T-helper 17 cell (primary cell): ENCODE results near the gene CDH9. TPM values are rescaled to one million over a fixed set of nuclear protein-coding genes. Genes with fewer than 3 reads are reported as not detected.

Experiments
- ATAC-seq: fragments of 150-1000 bp; cut with Tn5 transposase; 2 replicates; pipeline ENCODE4 v1.10.0; 2021; ENCODE audit warnings: mild to moderate bottlenecking, moderate library complexity
- DNase-seq, 3 donors: peaks; one replicate each; pipeline versions ENCODE4 v3.0.0 to v3.0.0-alpha.2; 2020 to 2021
- H3K9me3 ChIP-seq: one replicate; pipeline ENCODE4 v1.7.0; 2013; ENCODE audit warnings: low read length, mild to moderate bottlenecking; ENCODE audit not compliant: control insufficient read depth, poor library complexity, severe bottlenecking
- H3K27ac Mint-ChIP-seq: one replicate; pipeline ENCODE4 v1.8.0; 2022; ENCODE audit warnings: mild to moderate bottlenecking, moderate library complexity, mixed read lengths
- H3K27me3 Mint-ChIP-seq: one replicate; pipeline ENCODE4 v1.8.0; 2022; ENCODE audit warnings: mixed read lengths
- H3K36me3 Mint-ChIP-seq: one replicate; pipeline ENCODE4 v1.8.0; 2022; ENCODE audit warnings: low read depth, mixed read lengths
- H3K4me1 Mint-ChIP-seq: one replicate; pipeline ENCODE4 v1.8.0; 2022; ENCODE audit warnings: mild to moderate bottlenecking, mixed read lengths
- H3K4me3 Mint-ChIP-seq: one replicate; pipeline ENCODE4 v1.8.0; 2022; ENCODE audit warnings: mild to moderate bottlenecking, moderate library complexity, mixed read lengths
- total RNA-seq, 4 donors: library from RNA in 2 of 4; stranded (reverse) in 2 of 4; gene quantifications; one replicate each; pipeline ENCODE4 v1.2.3 and lab custom pipeline; 2022 to 2026

Gene CDH9, protein sequence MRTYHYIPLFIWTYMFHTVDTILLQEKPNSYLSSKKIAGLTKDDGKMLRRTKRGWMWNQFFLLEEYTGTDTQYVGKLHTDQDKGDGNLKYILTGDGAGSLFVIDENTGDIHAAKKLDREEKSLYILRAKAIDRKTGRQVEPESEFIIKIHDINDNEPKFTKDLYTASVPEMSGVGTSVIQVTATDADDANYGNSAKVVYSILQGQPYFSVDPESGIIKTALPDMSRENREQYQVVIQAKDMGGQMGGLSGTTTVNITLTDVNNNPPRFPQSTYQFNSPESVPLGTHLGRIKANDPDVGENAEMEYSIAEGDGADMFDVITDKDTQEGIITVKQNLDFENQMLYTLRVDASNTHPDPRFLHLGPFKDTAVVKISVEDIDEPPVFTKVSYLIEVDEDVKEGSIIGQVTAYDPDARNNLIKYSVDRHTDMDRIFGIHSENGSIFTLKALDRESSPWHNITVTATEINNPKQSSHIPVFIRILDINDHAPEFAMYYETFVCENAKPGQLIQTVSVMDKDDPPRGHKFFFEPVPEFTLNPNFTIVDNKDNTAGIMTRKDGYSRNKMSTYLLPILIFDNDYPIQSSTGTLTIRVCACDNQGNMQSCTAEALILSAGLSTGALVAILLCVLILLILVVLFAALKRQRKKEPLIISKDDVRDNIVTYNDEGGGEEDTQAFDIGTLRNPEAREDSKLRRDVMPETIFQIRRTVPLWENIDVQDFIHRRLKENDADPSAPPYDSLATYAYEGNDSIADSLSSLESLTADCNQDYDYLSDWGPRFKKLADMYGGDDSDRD
- total RNA-seq (not detected), total RNA-seq (lab: John Stamatoyannopoulos, UW) (0 reads per million in 2 donors)

- no peak within 1 kb of the TSS for H3K27ac Mint-ChIP-seq
- no peaks in the 10 kb centered on the region for H3K27me3 Mint-ChIP-seq
- H3K4me1 Mint-ChIP-seq = no peaks in the 10 kb centered on the region
- H3K36me3 Mint-ChIP-seq = no peaks in the 10 kb centered on the region
- no peaks in the 10 kb centered on the region for H3K9me3 ChIP-seq
- H3K4me3 Mint-ChIP-seq = no peak within 1 kb of the TSS
- ATAC-seq = no peak
- DNase-seq = no peak
Observed at GRCh38 chr5:27038476-27038875, at the start of gene CDH9. Gene CDH9, minus strand, starts transcription at chr5:27038586. Its CDS starts 50,253 bp downstream, at chr5:26988333.

- H3K9me3 ChIP-seq = no peaks in the 10 kb centered on the region
- Mint-ChIP-seq H3K36me3 (no peaks in the 10 kb centered on the region), H3K27ac (no peak overlapping the region), H3K4me3 (no peak overlapping the region), H3K27me3 (no peaks in the 10 kb centered on the region), H3K4me1 (no peaks in the 10 kb centered on the region)
- DNase-seq (no peak), ATAC-seq (no peak)
Observed at GRCh38 chr5:27087747-27088146, 49.4 kb upstream of the CDH9 start.

DNA sequence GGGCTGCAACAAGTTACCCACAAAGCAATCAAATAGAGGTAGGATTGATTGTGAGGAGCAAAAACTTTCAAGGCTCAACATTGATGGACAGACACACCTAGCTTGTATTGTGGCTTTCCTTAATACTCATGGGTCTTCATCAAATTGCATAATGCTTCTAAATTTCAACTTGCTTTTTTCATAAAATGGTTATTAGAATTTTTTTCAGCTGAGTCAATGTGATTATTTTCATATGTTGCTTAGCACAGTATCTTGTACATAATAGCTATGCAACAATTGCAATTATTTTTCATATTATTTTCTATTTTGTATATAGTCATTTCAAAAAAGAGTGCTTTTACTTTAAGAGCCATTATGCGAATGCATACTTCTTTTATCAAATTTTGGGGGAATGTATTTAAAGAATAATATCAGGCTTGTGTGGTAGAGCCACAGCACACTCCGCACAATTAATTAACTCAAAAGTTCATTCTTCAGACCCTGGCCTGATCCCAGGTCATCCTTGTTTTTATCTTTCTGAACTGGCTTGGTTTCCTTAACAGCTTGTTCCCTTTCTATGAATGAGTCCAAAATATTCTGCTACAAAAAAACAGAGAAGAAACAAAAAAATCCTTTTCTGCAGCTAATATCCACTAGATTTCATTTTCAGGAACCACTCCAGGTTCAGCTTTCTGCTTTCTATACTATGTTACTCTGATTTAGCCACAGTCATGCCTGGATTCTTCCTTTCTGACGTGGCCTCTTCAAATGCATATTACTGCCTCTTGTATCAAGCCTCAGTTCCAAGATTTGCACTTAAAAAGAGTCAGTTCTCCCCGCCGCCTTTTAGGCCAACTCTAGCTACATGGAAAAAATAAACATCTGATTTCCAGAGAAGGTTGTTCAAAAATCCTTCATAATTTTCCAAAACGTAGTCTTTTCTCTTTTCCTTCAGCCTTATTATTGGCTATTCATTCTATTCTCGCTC is 45.3 kb upstream of the CDH9 start:
- no peaks in the 10 kb centered on the region for H3K4me1 Mint-ChIP-seq
- ATAC-seq (no peak), DNase-seq (no peak)
- H3K9me3 ChIP-seq = no peaks in the 10 kb centered on the region
- no peaks in the 10 kb centered on the region for H3K36me3 Mint-ChIP-seq
- no peaks in the 10 kb centered on the region for H3K27me3 Mint-ChIP-seq
- no peak overlapping the region for H3K4me3 Mint-ChIP-seq
- no peak overlapping the region for H3K27ac Mint-ChIP-seq

GRCh38 chr5:27080147-27080546 is 41.8 kb upstream of the CDH9 start:
- Mint-ChIP-seq H3K27ac (no peak overlapping the region), H3K4me3 (no peak overlapping the region), H3K36me3 (no peaks in the 10 kb centered on the region), H3K27me3 (no peaks in the 10 kb centered on the region), H3K4me1 (no peaks in the 10 kb centered on the region)
- DNase-seq (no peak), ATAC-seq (no peak)
- H3K9me3 ChIP-seq = peaks cover 7% of the 10 kb centered on the region

GRCh38 chr5:27062451-27062850 is 24.1 kb upstream of the CDH9 start:
- Mint-ChIP-seq H3K27ac (no peak overlapping the region), H3K4me3 (no peak overlapping the region), H3K36me3 (no peaks in the 10 kb centered on the region), H3K4me1 (no peaks in the 10 kb centered on the region), H3K27me3 (no peaks in the 10 kb centered on the region)
- H3K9me3 ChIP-seq = peaks cover 8% of the 10 kb centered on the region
- DNase-seq (no peak), ATAC-seq (no peak)

- DNase-seq (no peak), ATAC-seq (no peak)
- no peaks in the 10 kb centered on the region for H3K9me3 ChIP-seq
- Mint-ChIP-seq H3K4me3 (no peak overlapping the region), H3K27me3 (no peaks in the 10 kb centered on the region), H3K36me3 (no peaks in the 10 kb centered on the region), H3K4me1 (no peaks in the 10 kb centered on the region), H3K27ac (no peak overlapping the region)
Observed at GRCh38 chr5:27048510-27048909, 10.1 kb upstream of the CDH9 start.

DNA sequence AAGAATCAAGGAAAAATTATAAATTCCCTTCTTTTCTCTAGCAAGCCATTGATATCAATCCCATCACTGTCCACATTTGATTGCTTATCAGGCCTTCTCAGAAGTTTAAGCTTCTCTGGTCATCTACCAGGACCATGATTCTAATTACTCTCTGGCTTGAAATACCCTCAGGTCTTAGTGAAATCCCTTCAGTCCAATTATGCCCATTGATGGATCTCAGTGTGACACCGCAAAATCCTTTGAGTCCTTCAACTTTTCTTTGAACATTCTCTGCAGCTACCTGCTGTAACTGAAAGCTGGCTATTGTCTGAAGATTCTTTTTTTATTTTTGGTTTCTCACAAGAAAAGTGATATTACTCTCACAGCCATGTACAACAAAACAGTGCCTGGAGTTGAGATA is 3.0 kb upstream of the CDH9 start:
- H3K4me1 Mint-ChIP-seq = no peaks in the 10 kb centered on the region
- H3K27me3 Mint-ChIP-seq = no peaks in the 10 kb centered on the region
- no peak overlapping the region for H3K4me3 Mint-ChIP-seq
- H3K36me3 Mint-ChIP-seq = no peaks in the 10 kb centered on the region
- no peak for ATAC-seq
- no peaks in the 10 kb centered on the region for H3K9me3 ChIP-seq
- DNase-seq = no peak
- H3K27ac Mint-ChIP-seq = no peak overlapping the region

DNA sequence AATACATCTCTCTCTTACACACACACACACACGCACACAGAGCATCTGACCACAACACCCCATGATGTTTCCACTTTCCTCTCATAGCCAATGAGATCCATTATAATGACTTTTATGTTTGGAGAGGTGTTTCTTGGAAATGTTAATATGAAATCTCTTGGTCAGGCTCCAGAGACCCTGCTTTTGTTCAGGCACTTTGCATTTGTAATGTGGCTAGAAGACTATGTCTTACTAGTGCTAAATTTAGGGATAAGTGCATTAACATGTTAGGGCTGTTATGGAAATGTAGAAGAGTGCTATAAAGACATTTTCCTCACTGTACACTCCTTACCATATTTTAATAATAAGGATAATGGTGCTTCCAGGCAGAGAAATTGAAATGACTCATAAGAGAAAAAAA is 3.8 kb downstream of the CDH9 start:
- DNase-seq (no peak), ATAC-seq (no peak)
- Mint-ChIP-seq H3K27me3 (no peaks in the 10 kb centered on the region), H3K4me1 (no peaks in the 10 kb centered on the region), H3K4me3 (no peak overlapping the region), H3K27ac (no peak overlapping the region), H3K36me3 (no peaks in the 10 kb centered on the region)
- H3K9me3 ChIP-seq = no peaks in the 10 kb centered on the region

DNA sequence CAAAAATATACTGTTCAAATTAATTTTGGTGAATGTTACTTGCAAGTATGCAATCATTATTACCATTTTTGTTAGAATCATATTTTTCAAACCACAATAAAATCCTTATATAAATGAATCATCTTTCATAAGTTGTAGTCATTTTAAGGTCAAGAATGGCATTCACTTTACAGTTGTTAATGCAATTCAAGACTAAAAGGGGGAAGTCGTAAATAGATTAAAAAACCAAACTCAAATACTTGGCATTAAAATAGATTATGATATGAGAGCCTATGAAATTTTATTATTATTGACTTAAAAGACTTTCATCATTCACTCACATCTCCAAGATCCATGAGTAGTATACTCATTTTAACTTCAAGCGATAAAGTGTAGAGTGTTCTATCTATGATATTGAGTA is 11.6 kb downstream of the CDH9 start:
- no peak overlapping the region for H3K27ac Mint-ChIP-seq
- no peaks in the 10 kb centered on the region for H3K27me3 Mint-ChIP-seq
- H3K4me3 Mint-ChIP-seq = no peak overlapping the region
- H3K4me1 Mint-ChIP-seq = no peaks in the 10 kb centered on the region
- DNase-seq = no peak
- ATAC-seq = no peak
- H3K9me3 ChIP-seq = no peaks in the 10 kb centered on the region
- H3K36me3 Mint-ChIP-seq = no peaks in the 10 kb centered on the region

DNA sequence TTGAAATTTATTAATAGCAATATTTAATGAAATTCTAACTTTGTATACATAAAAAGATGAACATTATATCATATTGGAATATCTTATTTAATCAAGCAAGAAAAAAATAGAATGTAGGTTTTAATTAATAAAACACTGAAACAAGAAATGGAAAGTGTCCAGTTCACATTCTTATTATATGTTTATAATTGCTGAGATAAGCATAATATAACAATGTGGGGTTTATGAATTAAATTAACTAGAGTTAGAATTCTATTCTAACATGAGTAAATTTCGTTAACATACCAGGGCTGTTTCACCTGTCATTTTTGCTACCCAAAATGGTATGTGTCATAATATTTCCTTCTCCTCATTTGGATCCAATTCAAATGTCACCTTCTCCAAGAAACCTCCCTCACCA is 12.3 kb downstream of the CDH9 start:
- no peaks in the 10 kb centered on the region for H3K27me3 Mint-ChIP-seq
- H3K4me3 Mint-ChIP-seq = no peak overlapping the region
- ATAC-seq (no peak), DNase-seq (no peak)
- H3K9me3 ChIP-seq = no peaks in the 10 kb centered on the region
- H3K27ac Mint-ChIP-seq = no peak overlapping the region
- no peaks in the 10 kb centered on the region for H3K36me3 Mint-ChIP-seq
- H3K4me1 Mint-ChIP-seq = no peaks in the 10 kb centered on the region

- no peak overlapping the region for H3K27ac Mint-ChIP-seq
- DNase-seq (no peak), ATAC-seq (no peak)
- no peaks in the 10 kb centered on the region for H3K9me3 ChIP-seq
- no peaks in the 10 kb centered on the region for H3K27me3 Mint-ChIP-seq
- H3K36me3 Mint-ChIP-seq = no peaks in the 10 kb centered on the region
- H3K4me1 Mint-ChIP-seq = no peaks in the 10 kb centered on the region
- H3K4me3 Mint-ChIP-seq = no peak overlapping the region
Observed at GRCh38 chr5:27021471-27021870, 16.9 kb downstream of the CDH9 start.

- Mint-ChIP-seq H3K4me3 (no peak overlapping the region), H3K27me3 (no peaks in the 10 kb centered on the region), H3K27ac (no peak overlapping the region), H3K36me3 (no peaks in the 10 kb centered on the region), H3K4me1 (no peaks in the 10 kb centered on the region)
- ATAC-seq = no peak
- DNase-seq = no peak
- H3K9me3 ChIP-seq = no peaks in the 10 kb centered on the region
Observed at GRCh38 chr5:27020973-27021372, 17.4 kb downstream of the CDH9 start.

- Mint-ChIP-seq H3K27me3 (no peaks in the 10 kb centered on the region), H3K36me3 (no peaks in the 10 kb centered on the region), H3K27ac (no peak overlapping the region), H3K4me1 (no peaks in the 10 kb centered on the region), H3K4me3 (no peak overlapping the region)
- no peak for ATAC-seq
- no peak for DNase-seq
- H3K9me3 ChIP-seq = no peaks in the 10 kb centered on the region
Observed at GRCh38 chr5:27015758-27016157, 22.6 kb downstream of the CDH9 start.
